ENCODE results near the gene TPRG1L.

The TPRG1L gene

GRCh38 chr1:3674100-3675094, 49.6 kb downstream of the TPRG1L start:
- no peak for TF ChIP-seq GATA2 (IDR thresholded peaks at IDR 0.05; ENCODE audit: low read depth, low read length)
- no peak for TF ChIP-seq GATA3 (IDR thresholded peaks at IDR 0.05; ENCODE audit: low read depth, low read length)

- TF ChIP-seq GATA3 (IDR thresholded peaks at IDR 0.05; ENCODE audit: low read depth, low read length) (no peak), GATA2 (IDR thresholded peaks at IDR 0.05; ENCODE audit: low read depth, low read length) (no peak)
Measured at GRCh38 chr1:3675436-3675835, 50.6 kb downstream of the TPRG1L start.

DNA sequence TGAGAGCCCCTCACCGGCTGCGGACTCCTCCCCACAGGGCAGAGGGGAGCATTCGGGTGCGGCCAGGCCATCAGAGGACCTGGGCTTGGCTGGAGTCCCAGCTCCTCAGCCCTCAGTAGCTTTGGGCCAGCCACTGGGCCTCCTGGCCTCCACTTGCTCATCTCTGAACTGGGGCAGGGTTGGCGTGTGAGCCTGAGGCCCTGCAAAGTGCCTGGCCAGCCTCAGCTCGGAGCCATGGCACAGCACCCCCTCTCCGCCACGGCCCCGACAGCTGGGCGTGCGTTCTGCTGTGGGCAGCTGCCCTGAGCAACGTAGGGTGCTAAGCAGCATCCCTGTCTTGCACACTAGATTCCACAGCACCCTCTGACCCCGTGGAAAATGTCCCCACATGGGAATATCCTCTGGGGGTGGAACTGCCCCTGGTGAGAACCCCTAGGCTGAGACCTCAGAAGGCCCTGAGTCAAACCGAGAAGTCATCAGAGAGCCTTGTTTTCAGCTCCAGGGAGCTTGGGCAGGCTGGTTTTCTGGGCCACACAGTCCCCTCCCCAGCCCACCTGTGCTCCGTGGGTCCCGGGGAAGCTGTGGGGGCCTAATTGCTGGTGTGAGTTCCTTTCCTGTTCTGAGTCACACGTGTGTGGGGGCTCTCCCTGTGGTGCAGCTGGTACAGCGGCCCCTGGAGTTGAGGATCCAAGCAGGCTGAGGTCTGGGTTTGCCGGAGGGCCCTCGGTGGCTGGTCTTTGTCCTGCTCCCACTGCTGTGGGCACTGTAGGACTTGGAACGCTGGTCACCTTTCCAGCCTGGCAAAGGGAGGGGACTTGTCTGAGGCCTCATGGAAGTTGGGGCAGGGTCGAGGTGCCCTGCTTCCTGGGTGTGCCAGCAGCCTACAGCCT, 52.0 kb downstream of the TPRG1L start:
- TF ChIP-seq GATA3 (IDR thresholded peaks at IDR 0.05; ENCODE audit: low read depth, low read length) (no peak), GATA2 (IDR thresholded peaks at IDR 0.05; ENCODE audit: low read depth, low read length) (no peak)

- TF ChIP-seq GATA2 (IDR thresholded peaks at IDR 0.05; ENCODE audit: low read depth, low read length) (no peak), GATA3 (IDR thresholded peaks at IDR 0.05; ENCODE audit: low read depth, low read length) (no peak)
Measured at GRCh38 chr1:3677484-3677883, 52.7 kb downstream of the TPRG1L start.

DNA sequence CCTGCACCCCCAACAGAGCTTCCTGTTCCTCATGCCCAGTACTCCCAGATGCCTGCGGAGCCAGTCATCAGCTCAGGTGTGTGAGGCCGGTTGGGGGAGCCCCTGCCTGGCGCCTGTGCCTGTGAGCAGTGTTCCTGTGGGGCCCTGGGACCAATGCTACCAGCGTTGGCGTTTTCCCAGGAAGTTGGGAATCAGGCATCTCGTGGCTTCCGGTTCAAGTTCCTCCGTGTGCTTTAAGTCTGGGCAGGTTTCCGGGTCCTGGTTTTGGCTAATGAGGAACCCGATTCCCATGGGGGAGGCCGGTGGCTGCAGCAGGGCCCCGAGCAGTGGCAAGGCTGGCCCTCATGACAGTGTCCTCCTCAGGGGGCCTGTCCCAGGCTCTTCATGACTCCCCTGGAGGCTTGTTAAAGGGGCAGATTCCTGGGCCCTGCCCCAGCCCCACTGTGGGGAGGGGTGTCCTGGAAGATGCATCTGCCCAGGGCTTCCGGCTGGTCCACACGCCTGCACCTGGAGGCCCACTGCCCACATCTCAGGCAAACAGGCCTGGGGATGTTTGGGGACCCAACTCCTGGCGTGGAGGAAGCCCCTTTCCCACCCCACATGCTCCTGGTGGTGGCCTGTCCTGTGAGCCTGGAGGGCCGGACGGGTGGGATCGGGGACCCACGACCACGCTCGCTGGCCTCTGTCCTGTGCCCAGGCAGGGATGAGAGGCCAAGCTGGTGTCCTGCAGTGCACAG, 53.7 kb downstream of the TPRG1L start:
- TF ChIP-seq GATA3 (IDR thresholded peaks at IDR 0.05; ENCODE audit: low read depth, low read length): no peak
- TF ChIP-seq GATA2 (IDR thresholded peaks at IDR 0.05; ENCODE audit: low read depth, low read length): no peak

GRCh38 chr1:3679098-3679555, 54.3 kb downstream of the TPRG1L start:
- no peak for TF ChIP-seq GATA2 (IDR thresholded peaks at IDR 0.05; ENCODE audit: low read depth, low read length)

All from SH-SY5Y (cell line).